Activated CD8-positive, alpha-beta memory T cell treated with anti-CD3 and anti-CD28 coated beads, Interleukin-2, amount 50 U/mL, for 24 hours (primary cell): ENCODE measurements around the gene MAPKAPK3.
A peak's percentile ranks its signal among the peaks of the same experiment; 100 is the strongest.

Experiments
- DNase-seq: peaks from one replicate; pipeline ENCODE4 v3.0.0-alpha.2; 2020; ENCODE audit errors: extremely low read depth

MAPKAPK3 gene

DNA sequence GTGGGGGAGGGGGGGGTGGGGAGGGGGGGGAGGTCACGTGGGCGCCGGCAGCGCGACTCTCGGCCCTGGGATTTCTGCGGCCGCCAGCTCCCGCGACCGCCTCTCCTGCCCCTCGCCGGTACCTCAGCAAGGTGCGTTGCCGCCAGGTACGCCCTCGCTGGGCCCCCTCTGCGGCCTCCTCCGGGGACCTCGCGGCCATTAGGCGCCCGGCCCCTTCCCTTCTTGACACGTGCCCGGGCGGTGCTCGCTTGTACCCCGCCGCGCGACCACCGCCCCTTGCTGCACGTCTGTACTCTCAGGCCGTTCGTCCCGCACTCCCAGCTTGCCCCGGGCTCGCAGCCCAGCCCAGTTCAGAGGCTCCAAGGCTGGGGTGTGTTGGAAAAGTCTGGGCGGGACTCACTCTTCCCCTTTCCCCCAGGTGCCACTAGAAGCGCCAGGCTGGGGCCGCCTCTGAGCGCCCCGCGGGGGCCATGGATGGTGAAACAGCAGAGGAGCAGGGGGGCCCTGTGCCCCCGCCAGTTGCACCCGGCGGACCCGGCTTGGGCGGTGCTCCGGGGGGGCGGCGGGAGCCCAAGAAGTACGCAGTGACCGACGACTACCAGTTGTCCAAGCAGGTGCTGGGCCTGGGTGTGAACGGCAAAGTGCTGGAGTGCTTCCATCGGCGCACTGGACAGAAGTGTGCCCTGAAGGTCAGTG is at the start of gene MAPKAPK3:
TSS of gene MAPKAPK3 (plus strand) at position 56 of the 696 bp plus-strand sequence. CDS start at position 471, 415 bp downstream.
- DNase-seq: no peak

DNA sequence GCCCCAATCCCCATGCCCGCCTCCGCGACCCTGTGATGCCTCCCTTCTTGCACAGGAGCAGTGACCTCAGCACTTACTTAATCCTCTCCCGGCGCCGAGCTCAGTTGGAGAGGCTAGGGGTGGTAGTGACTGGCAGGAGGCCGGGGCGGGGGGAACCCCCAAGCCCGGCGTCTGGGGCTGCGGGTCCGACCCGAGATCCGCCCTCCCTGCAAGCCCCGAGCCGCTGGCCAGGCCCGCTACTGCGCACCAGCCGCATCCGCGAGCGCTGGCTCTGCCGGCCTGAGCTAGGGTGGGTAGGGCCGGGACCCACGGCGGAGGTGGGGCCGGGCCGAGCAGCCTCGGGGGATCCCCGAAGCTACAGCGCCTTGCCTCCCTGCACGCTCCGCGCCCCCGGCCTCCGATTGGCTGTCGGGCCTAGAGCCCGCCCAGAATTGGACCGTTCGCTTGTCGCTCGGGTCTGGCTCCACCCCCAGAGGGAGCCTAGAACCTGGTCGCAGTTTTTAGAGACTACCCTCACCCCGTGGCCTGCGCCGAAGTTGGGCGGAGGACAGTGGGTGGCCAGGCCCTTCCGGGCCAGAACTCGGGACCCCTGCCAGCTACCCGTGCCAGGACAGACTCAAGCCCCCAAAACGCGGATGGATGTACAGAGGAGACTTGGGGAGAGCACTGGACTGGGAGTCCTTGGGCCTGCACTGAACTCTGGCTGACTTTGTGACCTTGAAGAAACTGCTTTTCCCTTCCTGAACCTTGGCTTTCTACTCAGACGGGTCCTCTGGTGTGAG is 49.4 kb upstream of the MAPKAPK3 start, which contains the start of gene C3orf18:
TSS of gene C3orf18 (minus strand) at position 362 of the 782 bp plus-strand sequence. CDS start 2,048 bp downstream, outside the sequence.
- peak; percentile 87 for DNase-seq

DNA sequence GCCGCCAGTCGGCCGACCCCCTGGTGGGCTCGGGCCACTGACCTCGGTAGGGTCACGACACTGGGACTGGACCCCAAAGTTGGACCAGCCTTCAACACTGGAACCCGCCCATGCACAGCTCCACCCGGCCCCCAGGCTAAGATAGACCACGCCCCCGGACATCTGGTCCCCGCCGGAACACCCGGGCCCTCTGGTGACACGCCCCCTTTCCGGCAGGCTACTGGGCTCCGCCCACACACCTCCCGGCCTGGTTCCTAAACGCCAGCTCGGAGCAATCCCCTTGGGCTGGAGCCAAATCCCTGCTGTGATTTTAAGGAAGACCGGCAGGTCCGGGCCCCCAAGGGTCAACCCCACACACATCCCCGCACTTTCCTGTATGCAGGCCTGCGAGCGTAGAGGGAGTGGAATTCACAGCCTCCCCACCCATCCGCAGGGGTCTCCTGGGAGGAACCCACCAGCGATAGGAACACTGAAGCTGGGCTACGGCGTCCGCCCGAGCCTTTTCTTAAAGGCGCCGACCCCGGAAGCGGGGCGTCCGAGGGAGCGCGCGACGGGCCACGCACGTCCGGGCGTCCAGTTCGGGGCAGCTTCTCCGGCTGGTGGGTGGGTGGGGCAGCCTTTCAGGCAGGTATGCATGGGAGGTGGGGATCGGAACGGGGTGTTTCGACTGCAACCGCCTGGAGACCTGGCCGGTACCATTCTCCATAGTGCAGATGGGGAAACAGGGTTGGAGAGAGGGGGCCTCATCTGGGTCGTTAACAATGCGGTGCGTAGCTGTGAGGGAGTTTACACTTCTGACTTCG is 47.8 kb upstream of the MAPKAPK3 start, which contains the start of gene HEMK1:
TSS of gene HEMK1 (plus strand) at position 576 of the 803 bp plus-strand sequence. CDS start 1,583 bp downstream, outside the sequence.
- peak; percentile 92 for DNase-seq

DNA sequence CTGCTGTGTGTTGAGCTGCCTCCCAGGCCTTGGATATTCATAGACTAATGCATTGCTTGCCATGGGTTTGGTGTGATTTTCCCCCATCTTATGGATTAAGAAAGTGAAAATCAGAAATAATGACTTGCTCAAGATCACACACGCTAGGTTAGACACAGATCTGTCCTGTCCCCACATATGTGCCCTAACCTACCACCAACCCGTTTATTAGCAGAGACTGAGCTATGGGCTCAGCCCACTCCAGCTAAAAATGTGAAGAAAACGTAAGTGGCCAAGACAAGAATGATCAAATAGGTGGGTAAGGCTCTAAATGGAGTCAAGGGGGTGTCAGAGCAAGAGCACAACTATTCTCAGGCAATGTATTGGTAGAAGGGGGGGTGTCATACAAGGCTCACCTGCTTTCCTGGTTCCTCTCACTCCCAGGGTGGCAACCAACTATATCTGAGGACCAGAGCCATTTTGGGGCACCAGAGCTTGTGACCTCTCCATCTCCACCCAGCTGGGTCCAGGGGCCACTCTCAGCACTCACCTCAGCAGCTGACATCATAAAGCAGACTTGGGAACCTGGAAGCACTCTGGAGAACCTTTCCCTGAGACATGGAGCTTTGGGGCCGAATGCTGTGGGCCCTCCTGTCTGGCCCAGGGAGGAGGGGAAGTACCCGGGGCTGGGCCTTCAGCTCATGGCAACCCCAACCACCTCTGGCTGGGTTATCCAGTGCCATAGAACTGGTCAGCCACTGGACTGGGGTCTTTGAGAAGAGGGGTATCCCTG is 46.3 kb upstream of the MAPKAPK3 start:
- no peak for DNase-seq

DNA sequence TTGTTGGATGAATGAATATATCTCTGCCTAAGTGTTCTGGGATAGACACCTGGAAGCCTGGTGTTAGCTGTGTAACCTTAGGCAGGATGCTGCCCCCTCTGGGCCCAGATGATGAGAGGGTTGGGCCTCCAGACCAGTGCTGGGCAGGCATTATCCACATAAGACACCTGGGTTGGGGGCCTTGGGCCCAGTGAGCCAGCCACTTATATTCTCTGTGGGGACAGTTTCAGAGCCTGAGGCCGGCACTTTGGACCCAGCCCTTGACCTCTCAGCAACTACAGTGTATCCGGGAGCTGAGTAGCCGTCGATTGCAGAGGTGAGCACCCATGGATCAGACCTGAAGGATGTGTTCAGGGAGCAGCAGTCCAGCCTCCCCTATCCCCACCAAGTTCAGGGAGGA is 45.5 kb upstream of the MAPKAPK3 start:
- DNase-seq: no peak

DNA sequence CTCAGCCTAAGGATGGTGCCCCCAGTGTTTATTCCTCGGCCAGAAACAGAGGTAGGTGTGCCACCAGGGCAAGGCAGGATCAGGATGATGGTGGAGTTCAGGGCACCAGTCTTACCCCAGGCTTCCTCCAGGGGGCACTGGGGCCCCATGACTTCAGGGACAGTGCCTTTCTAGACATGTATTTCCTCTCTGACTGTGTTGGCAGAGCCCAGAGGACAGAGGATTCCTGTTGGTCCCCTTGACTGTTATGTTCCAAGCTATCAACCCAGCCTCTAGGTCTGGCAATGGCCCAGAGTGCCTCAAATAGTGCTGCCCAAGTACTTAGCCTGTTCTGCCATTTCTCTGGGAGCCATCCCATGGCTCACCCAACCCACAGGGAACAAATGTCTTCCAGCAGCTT is 44.8 kb upstream of the MAPKAPK3 start:
- peak; percentile 57 for DNase-seq

DNA sequence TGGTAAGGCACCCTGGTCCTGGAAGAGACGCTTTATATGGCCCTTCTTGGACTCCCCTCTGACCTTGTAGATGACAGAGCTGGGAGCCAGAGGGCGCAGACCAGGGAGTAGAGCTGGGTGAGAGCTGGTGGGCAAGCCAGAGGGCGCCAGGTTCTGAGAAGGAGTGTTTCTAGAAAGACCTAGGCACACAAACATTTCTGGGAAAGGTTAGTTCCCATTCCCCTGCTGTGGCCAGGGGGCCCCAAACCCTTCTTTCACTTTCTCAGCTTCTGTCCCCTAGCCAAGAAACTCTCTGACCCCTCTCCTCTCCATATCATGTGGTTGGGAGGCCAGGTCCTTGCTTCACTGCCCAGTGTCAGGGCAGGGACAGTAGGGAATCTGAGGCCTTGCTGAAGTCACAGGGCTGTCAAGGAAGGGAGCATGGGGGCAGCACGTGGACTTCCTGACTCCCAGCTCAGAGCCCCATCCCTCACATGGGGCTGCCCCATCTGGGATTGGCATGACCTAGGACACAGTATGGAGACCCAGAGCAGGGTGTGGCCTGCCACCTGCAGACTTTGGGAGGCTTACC is 44.1 kb upstream of the MAPKAPK3 start:
- DNase-seq: no peak

DNA sequence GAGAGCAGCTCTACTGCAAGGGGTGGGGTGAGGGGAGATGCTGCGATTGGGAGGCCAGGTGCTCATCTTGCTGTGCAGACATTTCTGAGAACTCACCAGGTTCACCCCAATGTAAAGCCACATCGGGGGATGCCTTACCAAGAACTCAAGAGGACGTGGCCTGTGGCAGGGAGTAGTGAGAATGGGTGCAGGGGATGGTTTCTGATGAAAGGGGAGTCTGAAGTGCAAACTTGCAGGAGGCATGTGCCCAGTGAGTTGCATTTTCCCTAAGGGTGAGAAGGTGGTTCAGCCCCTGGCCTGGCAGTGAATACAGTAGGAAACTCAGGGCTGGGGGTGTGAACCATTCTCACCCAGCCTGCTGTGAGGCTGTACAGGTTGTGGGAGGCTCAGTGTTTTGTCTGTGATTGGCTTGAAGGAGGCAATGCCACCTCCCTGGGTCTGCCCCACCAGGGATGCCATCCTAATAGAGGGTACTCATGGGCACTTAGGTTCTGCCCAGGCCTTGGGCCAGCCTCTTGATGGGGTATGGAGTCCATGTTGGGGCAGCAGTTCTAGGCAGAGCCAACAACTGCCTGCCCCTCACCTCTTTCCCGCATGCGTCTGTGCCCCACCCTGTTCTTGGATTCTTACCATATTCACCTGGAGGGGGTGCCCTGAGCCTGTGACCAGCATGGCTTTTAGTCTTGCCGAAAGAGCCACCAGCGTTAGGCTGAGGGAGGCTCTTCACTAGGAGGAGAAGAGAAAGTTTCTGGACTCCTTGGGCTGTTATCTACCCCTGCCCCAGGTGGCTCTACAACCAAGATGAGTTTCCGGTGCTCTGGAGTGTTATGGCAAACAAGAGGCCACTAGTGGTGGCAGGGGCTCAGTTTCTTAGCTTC is 43.1 kb upstream of the MAPKAPK3 start:
- peak; percentile 50 for DNase-seq

DNA sequence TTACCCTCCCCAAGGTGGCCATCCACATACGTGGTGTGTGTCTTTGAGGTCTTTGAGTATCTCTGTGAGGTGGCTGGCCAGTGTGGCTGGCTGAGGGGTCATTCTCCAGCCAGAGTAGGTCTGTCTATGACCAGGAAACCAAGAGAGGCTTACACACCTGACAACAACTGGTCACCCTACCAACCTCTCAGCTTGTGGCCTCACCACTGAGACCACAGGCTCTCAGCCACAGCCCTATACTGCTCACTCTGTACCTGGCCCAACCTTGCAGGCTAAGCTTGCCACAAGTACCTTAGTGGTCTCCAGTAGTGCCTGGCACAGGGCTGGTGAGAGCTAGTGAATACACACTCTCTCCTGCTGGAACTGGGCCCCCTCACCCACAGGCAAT is 42.5 kb upstream of the MAPKAPK3 start:
- no peak for DNase-seq

DNA sequence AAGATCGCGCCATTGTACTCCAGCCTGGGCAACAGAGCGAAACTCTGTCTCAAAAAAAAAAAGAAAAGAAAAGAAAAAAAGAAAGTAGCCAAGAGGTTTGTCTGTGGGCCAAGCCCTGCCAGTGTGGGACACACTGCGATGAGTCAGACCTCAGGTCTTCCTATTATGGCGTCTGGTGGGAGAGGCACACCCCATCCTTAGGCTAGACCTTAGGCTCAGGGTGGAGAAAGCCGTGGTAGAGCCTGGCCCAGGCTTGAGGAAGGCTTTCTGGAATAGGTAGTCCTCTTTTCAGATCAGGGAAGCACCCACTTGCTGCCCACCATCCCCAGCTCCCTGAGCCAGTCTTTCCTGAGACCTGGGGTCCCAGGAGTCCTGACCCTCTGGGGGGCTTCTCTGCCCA is 41.6 kb upstream of the MAPKAPK3 start:
- no peak for DNase-seq

DNA sequence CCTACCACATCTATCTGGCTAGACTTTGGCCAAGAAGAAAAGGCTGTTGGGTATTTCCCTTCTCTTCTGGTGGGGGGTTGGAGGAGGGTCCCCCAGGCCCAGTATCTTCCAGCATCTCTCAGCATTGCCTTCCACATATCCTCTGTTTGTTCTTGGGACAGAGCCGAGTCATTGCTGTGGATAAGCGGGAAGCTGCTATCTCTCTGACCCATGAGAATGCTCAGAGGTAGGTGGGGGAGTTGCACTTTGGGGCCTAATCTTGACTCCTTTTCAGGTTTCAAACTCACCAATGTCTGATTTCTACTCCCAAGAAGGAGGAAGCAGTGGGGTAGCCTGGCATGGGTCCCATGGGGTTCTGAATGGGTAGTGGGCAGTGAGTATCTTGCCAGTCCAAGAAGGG is 39.6 kb upstream of the MAPKAPK3 start:
- DNase-seq: no peak

DNA sequence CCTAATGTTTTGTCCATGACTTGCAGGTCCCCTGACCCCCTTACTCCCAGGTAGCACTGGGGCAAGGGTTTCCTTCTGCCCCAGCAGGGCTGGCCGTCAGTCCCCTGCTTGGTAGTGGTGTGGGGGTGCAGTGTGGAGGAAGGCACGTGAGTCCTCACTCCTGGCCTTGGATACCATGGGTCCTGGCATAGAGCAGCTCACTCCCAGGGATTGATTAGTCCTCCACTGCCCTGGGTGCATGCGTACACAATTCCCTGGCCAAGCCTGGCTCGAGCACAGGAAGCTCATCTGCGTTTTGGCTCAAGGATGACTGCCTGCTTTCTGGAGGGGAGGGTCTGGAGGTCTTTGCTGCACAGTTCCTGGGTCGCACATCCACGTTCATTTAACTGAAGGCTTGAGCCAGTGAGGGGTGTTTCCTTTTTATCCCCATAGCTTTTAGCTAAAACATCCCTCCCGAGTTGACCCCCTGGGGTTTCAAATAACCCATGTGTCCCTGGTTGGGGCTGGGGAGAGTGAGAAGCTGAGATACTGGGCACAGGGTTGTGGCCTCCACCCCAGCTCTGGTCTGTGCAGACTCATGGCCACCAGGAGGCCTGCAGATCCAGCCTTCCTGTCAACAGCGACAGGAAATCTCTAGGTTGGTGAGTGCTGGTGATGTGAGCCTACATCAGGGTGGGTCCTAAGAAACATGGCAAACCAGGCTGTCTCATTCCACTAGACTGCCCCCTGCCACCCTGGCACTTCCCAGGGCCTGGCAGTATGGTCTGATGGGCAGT is 36.1 kb upstream of the MAPKAPK3 start:
- DNase-seq: no peak

DNA sequence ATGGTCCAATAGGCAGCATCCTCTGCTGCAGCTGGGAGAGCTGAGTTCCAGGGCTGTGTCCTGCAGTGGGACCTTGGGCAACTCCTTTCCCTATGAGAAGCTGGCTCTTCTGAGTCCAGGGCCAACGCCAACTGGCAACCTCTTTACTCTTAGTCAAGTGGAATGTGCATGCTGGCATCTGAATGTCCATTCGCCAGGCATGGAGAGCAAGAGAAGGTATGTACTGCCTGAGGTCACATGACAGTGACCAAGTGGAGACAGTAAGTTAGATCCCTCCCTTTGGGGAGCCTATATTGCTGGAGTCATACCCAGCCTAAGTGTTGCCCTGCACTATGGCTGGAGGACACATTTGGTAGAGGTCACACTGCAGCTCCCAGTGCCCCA is 35.5 kb upstream of the MAPKAPK3 start:
- DNase-seq: no peak

DNA sequence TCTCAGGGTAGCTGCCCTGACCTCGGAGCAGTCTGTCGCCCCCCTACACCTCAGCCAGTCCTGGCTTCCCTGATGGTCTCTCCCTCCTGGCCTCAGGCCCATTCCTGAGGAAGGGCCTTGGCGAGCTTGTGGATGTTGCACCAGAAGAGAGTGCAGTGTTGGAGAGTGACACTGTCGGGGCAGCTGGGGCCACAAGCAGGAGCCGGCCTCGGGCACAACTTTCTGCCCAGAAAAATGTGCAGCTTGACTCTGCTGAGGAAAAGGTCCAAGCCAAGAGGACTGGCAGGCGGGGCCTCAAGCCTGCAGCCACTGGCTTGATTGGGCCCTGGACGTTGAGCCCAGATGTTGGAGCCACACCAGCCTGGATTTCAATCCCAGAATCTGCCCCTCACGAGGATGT is 34.9 kb upstream of the MAPKAPK3 start:
- no peak for DNase-seq

DNA sequence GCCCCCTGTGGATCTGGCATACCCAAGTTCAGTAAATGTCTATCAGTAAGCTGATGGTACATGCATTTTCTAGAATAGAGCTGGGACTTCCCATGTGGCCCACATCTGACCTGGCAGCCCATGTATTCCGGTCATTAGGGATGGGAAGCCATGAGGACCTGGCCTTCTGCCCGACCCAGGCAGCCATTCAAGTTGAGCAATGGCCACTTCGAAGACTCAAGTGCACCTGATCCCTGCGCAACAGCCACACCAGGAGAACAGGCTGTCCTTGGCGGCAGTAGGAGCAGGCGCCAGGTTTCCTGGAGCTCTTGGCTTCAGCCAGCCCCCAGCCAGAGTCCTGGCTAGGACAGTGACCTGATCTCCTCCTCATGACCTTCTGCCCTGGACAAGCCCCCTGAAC is 33.1 kb upstream of the MAPKAPK3 start:
- DNase-seq: no peak

DNA sequence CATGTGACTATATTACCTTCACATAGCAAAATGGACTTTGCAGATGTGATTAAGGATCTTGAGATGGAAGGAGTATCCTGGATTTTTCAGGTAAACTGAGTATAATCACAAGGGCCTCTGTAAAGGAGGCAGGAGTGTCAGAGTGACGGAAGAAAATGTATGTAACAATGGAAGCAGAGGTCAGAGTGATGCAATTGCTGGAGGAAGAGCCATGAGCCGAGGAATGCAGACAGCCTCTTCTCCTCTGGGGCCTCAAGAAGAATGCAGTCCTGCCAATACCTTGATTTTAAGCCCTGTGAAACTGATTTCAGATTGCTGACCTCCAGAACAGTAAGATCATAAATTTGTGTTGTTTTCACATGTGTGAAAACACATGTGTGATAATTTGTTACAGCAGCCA is 32.6 kb upstream of the MAPKAPK3 start:
- DNase-seq: no peak

DNA sequence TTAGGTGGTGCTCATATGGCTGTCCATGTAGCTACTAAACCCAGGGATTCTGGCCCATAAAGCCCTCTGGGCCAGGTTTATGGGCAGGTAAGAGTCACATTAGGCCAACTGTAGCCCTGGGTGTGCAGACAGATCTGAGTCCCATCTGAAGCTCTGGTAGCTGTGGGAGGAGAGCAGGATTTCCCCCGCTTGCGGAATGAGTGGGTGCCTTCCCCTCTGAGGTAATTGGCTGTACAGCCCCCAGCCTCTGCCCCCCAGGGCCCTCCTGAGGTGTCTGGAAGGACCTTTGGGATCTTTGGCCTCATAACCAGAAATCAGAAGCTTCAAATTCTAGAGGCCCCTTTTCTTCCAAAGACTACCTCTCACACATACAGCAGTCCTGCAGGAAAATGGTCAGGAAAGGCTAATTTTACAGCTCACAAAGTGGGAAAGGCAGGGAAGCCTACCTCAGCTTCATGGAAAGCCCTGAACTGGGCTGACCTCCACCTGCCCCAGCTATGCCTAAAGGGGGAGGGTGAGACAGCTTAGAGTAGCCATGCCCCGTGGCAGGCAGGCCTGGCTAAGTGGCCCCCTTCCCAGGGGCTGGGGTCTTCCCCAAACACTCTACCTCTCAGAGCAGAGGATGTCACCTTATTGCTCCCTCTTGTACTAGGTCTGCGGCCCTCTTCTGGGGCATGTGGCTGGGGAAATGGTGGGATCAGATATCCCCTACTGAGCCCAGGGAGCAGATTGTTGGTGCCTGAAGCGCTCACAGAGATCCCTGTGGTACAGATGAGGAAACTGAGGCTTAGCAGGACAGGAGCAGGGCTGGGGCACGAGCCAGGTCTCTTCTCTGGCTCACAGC is 30.8 kb upstream of the MAPKAPK3 start:
- no peak for DNase-seq

DNA sequence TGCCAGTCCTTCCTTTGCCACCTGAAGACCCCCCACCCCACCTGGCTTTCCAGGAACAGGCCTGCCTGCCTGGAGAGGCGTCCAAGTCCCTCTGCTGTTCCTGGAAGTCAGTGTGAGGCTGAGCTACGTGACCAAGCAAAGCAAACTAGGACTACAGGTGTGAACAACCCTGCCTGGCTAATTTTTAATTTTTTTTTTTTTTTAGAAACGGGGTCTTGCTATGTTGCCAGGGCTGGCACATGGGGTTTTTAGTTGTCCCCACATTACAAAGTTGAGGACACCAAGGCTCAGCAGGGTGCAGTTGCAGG is 30.2 kb upstream of the MAPKAPK3 start:
- no peak for DNase-seq

DNA sequence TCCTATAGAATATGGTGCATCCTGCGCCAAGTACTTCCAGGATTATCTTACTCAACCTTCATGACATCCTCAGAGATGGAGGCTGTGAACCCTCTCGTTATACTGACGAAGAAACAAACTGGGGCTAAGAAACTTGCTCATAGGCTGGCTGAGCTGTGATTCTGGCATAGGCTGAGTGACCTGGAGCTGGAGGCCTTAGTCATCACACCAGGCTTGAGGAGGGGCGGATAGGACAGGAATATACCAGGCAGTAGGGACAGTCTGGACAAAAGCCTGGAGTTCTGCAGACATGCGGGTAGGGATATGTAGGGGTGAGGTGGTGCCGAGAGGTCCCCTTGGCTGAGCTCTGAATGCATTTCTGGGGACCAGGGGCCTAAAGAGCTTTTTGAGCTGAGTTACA is 29.6 kb upstream of the MAPKAPK3 start:
- DNase-seq: no peak
